Lower leg skin (tissue), 3 donors: ENCODE measurements around the gene TPK1.

Source experiments
- POLR2A ChIP-seq, 2 donors: fragments of 450-650 bp; IDR thresholded peaks; one replicate each; pipeline ENCODE4 v1.6.1; 2016 to 2017; ENCODE audit warnings: antibody characterized with exemption in 2 of 2, mild to moderate bottlenecking in 1 of 2, moderate library complexity in 1 of 2
- TF ChIP-seq, protein P1 (sequence below), 3 donors: fragments of 450-650 bp; IDR thresholded peaks; one replicate each; pipeline ENCODE4 v1.5.1; 2016; ENCODE audit warnings: antibody characterized with exemption in 3 of 3, mild to moderate bottlenecking in 3 of 3, moderate library complexity in 2 of 3

DNA sequence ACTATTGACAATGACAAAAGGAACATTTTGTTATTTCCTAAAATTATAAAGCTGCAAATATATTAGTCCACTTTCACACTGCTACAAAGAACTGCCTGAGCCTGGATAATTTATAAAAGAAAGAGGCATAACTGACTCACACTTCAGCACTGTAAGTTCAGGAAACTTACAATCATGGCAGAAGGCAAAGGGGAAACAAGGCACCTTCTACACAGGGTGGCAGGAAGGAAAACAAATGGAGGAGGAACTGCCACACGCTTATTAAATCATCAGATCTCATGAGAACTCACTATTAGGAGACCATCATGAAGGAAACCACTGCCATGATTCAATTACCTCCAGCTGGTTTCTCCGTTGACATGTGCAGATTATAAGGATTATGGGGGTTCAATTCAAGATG, 203.1 kb downstream of the TPK1 start:
- TF ChIP-seq, protein P1, sequence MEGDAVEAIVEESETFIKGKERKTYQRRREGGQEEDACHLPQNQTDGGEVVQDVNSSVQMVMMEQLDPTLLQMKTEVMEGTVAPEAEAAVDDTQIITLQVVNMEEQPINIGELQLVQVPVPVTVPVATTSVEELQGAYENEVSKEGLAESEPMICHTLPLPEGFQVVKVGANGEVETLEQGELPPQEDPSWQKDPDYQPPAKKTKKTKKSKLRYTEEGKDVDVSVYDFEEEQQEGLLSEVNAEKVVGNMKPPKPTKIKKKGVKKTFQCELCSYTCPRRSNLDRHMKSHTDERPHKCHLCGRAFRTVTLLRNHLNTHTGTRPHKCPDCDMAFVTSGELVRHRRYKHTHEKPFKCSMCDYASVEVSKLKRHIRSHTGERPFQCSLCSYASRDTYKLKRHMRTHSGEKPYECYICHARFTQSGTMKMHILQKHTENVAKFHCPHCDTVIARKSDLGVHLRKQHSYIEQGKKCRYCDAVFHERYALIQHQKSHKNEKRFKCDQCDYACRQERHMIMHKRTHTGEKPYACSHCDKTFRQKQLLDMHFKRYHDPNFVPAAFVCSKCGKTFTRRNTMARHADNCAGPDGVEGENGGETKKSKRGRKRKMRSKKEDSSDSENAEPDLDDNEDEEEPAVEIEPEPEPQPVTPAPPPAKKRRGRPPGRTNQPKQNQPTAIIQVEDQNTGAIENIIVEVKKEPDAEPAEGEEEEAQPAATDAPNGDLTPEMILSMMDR (IDR thresholded peaks at IDR 0.05), result no peak
- TF ChIP-seq POLR2A (IDR thresholded peaks at IDR 0.05), result no peak
